ENCODE measurements around the gene ZNF618. TPM values are rescaled to one million over a fixed set of nuclear protein-coding genes. Genes with fewer than 3 reads are reported as not detected.

ZNF618 gene
- total RNA-seq, 1 experiment from 2014 or later, result 29.4 TPM

GRCh38 chr9:113989714-113990569 lies 113.8 kb downstream of the ZNF618 start:
- Histone ChIP-seq H3K27me3 (replicated peaks; ENCODE audit: insufficient read depth, low read depth, low read length, poor library complexity) (no peaks in the 10 kb centered on the region), H3K36me3 (ENCODE audit: insufficient read depth, low read length, poor library complexity, severe bottlenecking) (no peaks in the 10 kb centered on the region), H3K4me3 (ENCODE audit: low read depth, low read length, poor library complexity, severe bottlenecking) (no peak overlapping the region), H3K9me3 (ENCODE audit: low read depth, low read length, poor library complexity, severe bottlenecking) (no peaks in the 10 kb centered on the region), H3K27ac (ENCODE audit: low read depth, low read length, poor library complexity, severe bottlenecking) (no peak overlapping the region), H3K4me1 (ENCODE audit: insufficient read depth, low read length, poor library complexity, severe bottlenecking) (peaks cover 16% of the 10 kb centered on the region)
- no peak for DNase-seq (ENCODE audit: low spot score)
- POLR2A ChIA-PET (ENCODE audit: low non-redundant PET), result no interaction called here
- no TSS peak for BruUV-seq (replicated peaks)
- intact Hi-C loops (cut with micrococcal nuclease; ENCODE audit: unreplicated experiment), result no loop called here
- TF ChIP-seq EZH2 (IDR thresholded peaks at IDR 0.05; ENCODE audit: borderline replicate concordance, low read depth, low read length, poor library complexity, severe bottlenecking) (no peak), CTCF (conservative IDR thresholded peaks at IDR 0.05; ENCODE audit: low read depth, low read length) (no peak)
- CTCF ChIA-PET, result interaction anchor here (0.9 kb wide), 1 partner anchor 93 kb away, joined by 3 read pairs; no protein-coding TSS in a partner anchor

GRCh38 chr9:113990570-113990907 lies 114.4 kb downstream of the ZNF618 start:
- POLR2A ChIA-PET (ENCODE audit: low non-redundant PET), result no interaction called here

GRCh38 chr9:113990975-113991471 lies 114.9 kb downstream of the ZNF618 start:
- no peak for TF ChIP-seq EZH2 (IDR thresholded peaks at IDR 0.05; ENCODE audit: borderline replicate concordance, low read depth, low read length, poor library complexity, severe bottlenecking)
- TF ChIP-seq CTCF (conservative IDR thresholded peaks at IDR 0.05; ENCODE audit: low read depth, low read length), result no peak
- intact Hi-C loops (cut with micrococcal nuclease; ENCODE audit: unreplicated experiment), result no loop called here
- Histone ChIP-seq H3K27ac (ENCODE audit: low read depth, low read length, poor library complexity, severe bottlenecking) (no peak overlapping the region), H3K36me3 (ENCODE audit: insufficient read depth, low read length, poor library complexity, severe bottlenecking) (no peaks in the 10 kb centered on the region), H3K9me3 (ENCODE audit: low read depth, low read length, poor library complexity, severe bottlenecking) (no peaks in the 10 kb centered on the region), H3K4me1 (ENCODE audit: insufficient read depth, low read length, poor library complexity, severe bottlenecking) (peaks cover 23% of the 10 kb centered on the region), H3K4me3 (ENCODE audit: low read depth, low read length, poor library complexity, severe bottlenecking) (no peak overlapping the region), H3K27me3 (replicated peaks; ENCODE audit: insufficient read depth, low read depth, low read length, poor library complexity) (no peaks in the 10 kb centered on the region)
- ChIA-PET CTCF (interaction anchor here (0.9 kb wide), 1 partner anchor 92 kb away, joined by 3 read pairs; no protein-coding TSS in a partner anchor), POLR2A (ENCODE audit: low non-redundant PET) (no interaction called here)
- no TSS peak for BruUV-seq (replicated peaks)
- no peak for DNase-seq (ENCODE audit: low spot score)

More at GRCh38 chr9:113990570-113990907, 114.4 kb downstream of the ZNF618 start:
- no peaks in the 10 kb centered on the region for H3K27me3 ChIP-seq (replicated peaks; ENCODE audit: insufficient read depth, low read depth, low read length, poor library complexity)
- DNase-seq (ENCODE audit: low spot score), result no peak
- TF ChIP-seq EZH2 (IDR thresholded peaks at IDR 0.05; ENCODE audit: borderline replicate concordance, low read depth, low read length, poor library complexity, severe bottlenecking) (no peak), CTCF (conservative IDR thresholded peaks at IDR 0.05; ENCODE audit: low read depth, low read length) (no peak)
- H3K9me3 ChIP-seq (ENCODE audit: low read depth, low read length, poor library complexity, severe bottlenecking), result no peaks in the 10 kb centered on the region
- peaks cover 22% of the 10 kb centered on the region for H3K4me1 ChIP-seq (ENCODE audit: insufficient read depth, low read length, poor library complexity, severe bottlenecking)
- H3K36me3 ChIP-seq (ENCODE audit: insufficient read depth, low read length, poor library complexity, severe bottlenecking), result no peaks in the 10 kb centered on the region
- no TSS peak for BruUV-seq (replicated peaks)
- intact Hi-C loops (cut with micrococcal nuclease; ENCODE audit: unreplicated experiment), result no loop called here
- CTCF ChIA-PET, result interaction anchor here (0.9 kb wide), 1 partner anchor 92 kb away, joined by 3 read pairs; no protein-coding TSS in a partner anchor
- H3K4me3 ChIP-seq (ENCODE audit: low read depth, low read length, poor library complexity, severe bottlenecking), result no peak overlapping the region
- no peak overlapping the region for H3K27ac ChIP-seq (ENCODE audit: low read depth, low read length, poor library complexity, severe bottlenecking)

Data from A673 (cell line).